ENCODE results near the gene ANO10.

DNA sequence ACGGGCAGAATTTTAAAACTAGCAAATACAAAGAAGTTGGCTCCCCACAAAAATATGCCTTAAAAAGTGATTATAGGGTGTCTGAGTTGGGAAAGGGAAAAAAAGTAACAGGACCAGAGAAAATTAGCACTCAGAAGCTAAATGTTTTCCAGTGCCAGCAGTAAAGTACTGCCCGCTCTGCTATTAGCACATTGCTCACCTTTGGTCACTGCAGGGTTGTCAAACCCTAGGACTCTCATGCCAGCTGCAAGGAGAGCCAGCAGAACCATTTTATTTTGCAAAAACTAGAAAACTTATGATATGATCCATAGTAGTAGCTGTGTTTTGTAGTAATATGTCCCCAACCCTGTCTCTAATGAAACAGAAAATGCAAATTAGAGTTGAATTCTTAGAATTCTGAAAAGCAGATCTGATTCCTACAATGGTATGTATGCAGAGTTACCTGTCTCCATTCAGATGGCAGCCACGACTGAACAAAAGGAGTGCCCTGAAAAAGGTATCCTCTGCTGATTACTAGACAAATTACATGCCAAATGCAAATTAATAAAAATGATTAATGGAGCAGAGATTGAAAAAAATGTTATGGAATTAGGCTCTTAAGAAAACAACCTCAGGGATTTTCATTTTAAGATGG, 185.2 kb downstream of the ANO10 start:
- TF ChIP-seq, protein P1, sequence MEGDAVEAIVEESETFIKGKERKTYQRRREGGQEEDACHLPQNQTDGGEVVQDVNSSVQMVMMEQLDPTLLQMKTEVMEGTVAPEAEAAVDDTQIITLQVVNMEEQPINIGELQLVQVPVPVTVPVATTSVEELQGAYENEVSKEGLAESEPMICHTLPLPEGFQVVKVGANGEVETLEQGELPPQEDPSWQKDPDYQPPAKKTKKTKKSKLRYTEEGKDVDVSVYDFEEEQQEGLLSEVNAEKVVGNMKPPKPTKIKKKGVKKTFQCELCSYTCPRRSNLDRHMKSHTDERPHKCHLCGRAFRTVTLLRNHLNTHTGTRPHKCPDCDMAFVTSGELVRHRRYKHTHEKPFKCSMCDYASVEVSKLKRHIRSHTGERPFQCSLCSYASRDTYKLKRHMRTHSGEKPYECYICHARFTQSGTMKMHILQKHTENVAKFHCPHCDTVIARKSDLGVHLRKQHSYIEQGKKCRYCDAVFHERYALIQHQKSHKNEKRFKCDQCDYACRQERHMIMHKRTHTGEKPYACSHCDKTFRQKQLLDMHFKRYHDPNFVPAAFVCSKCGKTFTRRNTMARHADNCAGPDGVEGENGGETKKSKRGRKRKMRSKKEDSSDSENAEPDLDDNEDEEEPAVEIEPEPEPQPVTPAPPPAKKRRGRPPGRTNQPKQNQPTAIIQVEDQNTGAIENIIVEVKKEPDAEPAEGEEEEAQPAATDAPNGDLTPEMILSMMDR (IDR thresholded peaks at IDR 0.05) = no peak
- TF ChIP-seq POLR2AphosphoS5 (IDR thresholded peaks at IDR 0.05) = no peak

Measured in stomach (tissue), 4 donors.